GM12892 (cell line): ENCODE data around the gene TEX28. TPM values are rescaled to one million over a fixed set of nuclear protein-coding genes. Genes with fewer than 3 reads are reported as not detected.
"Not testable (repeated sequence)": the region's sequence is repeated elsewhere in the genome, so short reads cannot be mapped to it uniquely, and the experiment has no call there.

Experiments used
- DNase-seq: peaks from one replicate; pipeline ENCODE4 v3.0.0; 2011; ENCODE audit not compliant: insufficient read length
- FAIRE-seq: peaks from 2 replicates; lab custom pipeline; 2011; peaks lifted over from hg19 to GRCh38; lab: Jason Lieb, UNC
- POLR2A ChIP-seq: IDR thresholded peaks from 2 replicates; pipeline ENCODE4 v1.6.1; 2011; ENCODE audit warnings: low read depth, low read length, control low read depth
- POLR2AphosphoS5 ChIP-seq: IDR thresholded peaks from 2 replicates; pipeline ENCODE4 v1.6.1; 2011; ENCODE audit warnings: low read depth, low read length, control low read depth
- TAF1 ChIP-seq: IDR thresholded peaks from 2 replicates; pipeline ENCODE4 v1.6.1; 2011; ENCODE audit warnings: low read depth, mild to moderate bottlenecking, control low read depth, low read length, borderline replicate concordance
- polyA plus RNA-seq: library from polyadenylated mRNA; unstranded; fragments of >200 nt; gene quantifications from one replicate; pipeline ENCODE4 v1.2.1, GENCODE V29; 2012; ENCODE audit warnings: missing spikeins, inconsistent platforms; ENCODE audit not compliant: missing spikeins

TEX28 gene, protein sequence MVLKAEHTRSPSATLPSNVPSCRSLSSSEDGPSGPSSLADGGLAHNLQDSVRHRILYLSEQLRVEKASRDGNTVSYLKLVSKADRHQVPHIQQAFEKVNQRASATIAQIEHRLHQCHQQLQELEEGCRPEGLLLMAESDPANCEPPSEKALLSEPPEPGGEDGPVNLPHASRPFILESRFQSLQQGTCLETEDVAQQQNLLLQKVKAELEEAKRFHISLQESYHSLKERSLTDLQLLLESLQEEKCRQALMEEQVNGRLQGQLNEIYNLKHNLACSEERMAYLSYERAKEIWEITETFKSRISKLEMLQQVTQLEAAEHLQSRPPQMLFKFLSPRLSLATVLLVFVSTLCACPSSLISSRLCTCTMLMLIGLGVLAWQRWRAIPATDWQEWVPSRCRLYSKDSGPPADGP
- not detected for polyA plus RNA-seq

DNA sequence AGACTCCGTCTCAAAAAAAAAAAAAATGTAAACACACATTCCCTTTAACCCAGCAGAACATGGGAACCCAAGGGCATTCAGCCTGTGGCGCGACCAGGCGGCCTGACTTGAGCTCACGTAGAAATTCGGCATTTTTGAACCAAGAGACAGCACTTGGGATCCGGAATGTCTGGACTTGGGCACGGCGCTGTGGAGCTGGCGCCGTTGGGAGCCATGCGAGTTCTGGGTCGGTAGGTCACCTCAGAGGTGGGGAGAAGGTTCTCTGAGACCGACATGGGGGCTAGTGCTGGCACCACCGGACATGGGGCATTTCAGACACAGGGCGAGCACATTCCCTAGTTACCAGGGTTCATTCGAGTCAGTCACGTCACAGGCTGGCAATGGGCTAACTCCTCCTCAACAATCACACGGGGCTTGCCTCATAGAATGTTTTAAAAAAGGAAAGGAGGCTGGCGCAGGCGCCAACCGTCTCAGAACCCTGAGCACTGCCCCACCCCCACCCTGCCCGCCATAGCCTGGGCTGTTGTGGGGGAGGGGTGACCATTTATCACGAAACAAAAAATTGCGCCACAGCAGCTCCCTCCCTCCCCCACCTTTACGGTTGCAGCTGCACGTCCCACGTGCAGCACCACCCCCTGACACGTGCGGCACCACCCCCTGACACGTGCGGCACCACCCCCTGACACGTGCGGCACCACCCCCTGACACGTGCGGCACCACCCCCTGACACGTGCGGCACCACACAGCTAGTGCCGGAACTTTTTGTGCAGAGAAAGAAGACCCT, at the start of gene TEX28:
TSS of gene TEX28 (minus strand) at position 334 of the 784 bp plus-strand sequence. CDS start 3,007 bp downstream, outside the sequence.
- DNase-seq = no peak
- no peak for FAIRE-seq
- TF ChIP-seq POLR2AphosphoS5 = no peak
- TF ChIP-seq POLR2A = no peak
- no peak for TF ChIP-seq TAF1

DNA sequence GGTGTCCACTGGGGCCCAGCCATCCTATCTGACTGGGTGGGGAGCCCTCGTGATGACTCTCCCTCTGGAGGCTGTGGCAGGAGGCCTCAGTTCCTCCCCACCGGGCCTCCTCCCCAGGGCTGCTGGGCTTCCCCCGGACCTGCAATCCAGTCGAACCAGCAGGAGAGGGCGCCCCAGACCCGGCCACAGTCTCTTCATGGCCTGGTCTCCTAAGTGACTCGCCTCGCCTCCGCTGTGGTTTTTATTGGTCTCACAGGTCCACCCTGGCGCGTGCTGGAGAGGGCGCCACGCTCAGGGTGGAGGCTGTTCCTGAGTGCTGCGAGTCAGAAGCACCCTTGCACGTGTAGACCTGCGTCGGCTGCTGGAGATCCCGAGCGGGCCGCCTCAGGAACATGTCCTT, 48.7 kb upstream of the TEX28 start:
- FAIRE-seq = peak; percentile 99
- not testable (repeated sequence) for DNase-seq

DNA sequence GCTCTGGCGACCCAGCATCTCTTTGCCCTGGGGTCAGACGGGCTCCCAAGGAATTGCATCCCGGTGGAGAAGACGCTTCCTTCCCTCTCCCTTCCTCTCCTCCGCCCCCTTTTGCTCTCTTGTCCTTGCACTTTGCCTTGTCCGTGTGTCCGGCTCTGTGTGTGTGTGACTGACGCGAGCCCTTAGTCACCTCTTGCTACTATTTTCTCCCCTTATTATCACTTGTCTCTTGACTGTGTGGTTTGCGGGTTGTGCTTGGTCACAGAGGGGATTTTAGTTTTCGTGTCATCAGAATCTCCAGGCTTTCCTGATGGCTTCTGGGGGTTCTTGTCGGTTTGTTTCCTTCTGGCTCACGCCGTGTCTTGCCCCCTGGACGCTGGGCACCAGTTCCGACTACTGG, 48.1 kb upstream of the TEX28 start:
- not testable (repeated sequence) for FAIRE-seq, DNase-seq

DNA sequence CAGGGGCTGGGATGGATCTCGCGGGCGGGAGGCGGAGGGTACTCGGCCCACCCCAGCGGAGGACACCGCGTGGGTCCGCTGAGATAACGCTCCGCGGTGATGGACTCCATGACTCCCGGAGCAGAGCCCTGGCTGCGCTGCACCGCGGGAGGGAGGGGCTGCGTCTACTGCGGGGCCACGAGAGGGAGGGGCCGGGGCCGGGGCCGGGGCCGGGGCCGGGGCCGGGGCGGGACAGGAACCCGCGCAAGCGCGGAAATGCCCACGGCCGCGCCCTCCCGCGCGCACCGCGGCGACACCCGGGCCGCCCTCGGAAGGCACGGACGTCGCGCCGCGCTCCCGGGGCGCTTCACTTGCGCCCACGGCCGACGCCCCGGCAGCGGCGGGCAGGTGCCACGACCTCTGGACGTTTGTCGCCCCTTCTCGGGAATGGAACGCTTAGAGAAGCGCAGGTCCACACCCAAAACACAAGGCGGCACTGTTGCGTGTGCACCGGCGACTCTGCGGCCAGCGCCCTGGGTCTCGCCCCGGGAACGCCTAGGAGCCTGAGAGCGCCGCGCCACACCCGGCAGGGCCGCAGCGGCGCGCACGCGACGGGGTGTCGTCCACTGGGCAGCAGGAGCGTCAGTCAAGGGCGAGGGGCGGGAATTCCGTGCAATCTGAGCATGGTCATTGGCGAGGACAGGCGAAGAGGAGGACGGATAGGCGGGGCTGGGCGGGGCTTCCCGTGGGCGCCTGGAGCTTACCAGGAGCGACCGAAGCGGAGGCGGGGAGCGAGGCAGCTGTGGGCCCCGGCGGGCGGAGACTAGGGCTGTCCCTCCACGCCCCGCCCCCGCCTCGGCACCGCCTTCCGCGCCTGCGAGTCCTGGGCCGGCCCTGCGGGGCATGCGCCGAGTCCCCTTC, 46.7 kb upstream of the TEX28 start:
- not testable (repeated sequence) for DNase-seq
- peak; percentile 96 for FAIRE-seq

DNA sequence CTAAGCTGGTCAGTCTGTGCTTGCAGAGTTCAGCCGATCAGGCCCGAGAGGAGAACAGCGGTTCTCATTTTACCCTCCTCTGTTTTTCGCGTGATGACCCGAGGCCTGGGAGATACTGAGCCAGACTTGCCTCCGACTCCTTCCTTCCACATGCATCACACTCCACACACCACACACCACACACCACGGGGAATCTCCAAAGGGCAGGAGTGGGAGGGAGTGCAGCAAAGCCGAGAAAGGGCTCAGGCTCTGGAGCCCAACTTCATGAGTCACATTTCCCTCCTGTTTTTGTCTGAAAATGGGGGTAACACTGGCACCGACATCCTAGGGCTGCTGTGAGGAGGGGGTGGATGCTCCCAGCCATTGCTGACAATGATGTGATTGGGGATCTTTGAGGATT, 39.6 kb upstream of the TEX28 start:
- FAIRE-seq = no peak
- TF ChIP-seq POLR2AphosphoS5 = no peak
- TF ChIP-seq POLR2A = no peak
- TF ChIP-seq TAF1 = no peak
- no peak for DNase-seq

DNA sequence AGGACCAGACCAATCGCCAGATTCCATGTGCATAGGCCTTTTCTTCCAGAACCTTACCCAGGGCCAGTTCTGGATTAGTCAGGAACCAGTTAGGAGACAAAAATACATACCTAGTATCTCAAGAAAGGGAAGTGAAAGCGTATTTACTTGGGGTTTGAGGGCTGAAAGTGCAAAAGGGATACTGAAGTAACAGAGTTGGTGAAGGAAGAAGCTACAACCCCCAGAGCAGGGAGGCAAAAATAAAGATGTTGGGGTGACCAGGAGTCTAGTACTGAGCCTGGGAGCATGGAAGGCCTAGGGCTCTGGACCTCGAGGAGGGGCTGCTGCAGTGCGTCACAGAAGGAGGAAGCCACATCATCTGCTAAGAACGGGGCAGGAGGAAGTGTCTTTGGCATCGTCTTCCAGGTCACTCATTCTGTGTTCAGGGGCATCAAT, 38.9 kb upstream of the TEX28 start:
- no peak for DNase-seq
- FAIRE-seq = peak; percentile 80
- TF ChIP-seq TAF1 = no peak
- no peak for TF ChIP-seq POLR2A
- no peak for TF ChIP-seq POLR2AphosphoS5

DNA sequence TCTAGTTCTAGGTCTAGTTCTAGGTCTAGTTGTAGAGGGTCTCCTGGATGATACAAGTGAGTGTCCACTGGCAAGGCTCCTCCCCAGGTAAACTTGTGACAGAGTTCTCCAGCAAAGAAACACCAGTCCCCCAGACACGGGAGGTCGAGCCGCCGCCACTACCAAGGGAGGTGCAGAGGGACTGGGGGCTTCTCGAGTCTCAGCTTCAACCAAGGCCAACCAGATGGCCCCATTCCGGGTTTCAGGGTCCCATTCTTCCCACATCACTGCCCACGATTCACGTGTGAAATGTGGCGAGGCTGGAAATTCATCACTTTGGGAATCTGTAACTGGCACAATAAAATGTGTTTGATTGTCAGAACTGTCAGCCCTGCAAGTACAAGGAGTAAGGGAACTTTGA, 38.2 kb upstream of the TEX28 start:
- FAIRE-seq = peak; percentile 70
- TF ChIP-seq POLR2A (no peak), POLR2AphosphoS5 (no peak), TAF1 (no peak)
- no peak for DNase-seq

DNA sequence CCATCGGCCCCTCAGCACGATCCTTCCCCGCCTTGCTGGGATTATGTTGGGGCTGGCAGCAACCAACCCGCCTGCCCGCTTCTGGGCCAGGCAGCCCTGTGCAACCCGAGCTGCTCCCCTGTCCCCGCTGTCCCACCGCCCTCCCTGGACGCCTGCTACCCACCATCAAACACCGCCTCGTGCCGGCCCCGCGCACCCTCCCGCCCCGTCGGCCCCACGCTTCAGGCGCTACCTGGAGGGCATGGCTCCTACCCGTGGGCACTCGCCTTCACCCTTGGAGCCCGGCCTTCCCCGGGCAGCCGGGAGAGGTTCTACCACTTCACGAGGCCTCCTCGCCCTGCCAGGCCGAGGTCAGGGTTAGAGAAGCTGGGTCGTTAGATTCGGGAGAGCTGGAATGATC, 37.6 kb upstream of the TEX28 start:
- no peak for TF ChIP-seq TAF1
- TF ChIP-seq POLR2A = no peak
- TF ChIP-seq POLR2AphosphoS5 = no peak
- FAIRE-seq = no peak
- no peak for DNase-seq

DNA sequence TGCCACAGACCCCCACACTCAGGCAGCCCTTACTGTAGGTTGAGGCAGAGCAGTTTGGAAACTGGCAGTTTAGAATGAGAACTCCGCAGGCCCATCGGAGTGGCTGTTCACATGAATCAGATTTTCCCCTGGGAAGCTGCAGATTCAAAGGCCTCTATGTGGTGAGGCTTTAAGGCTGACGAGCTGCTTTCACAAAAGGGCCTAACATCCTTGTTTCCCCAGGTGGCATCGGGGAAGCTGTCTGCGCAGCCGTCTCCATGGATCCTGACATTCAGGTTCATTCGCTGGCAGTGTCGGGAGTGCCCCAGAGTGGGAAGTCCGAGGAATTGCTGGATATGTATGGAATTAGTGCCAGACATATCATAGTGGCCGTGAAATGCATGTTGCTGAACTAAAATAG, 34.4 kb upstream of the TEX28 start:
- TF ChIP-seq POLR2A = no peak
- TF ChIP-seq TAF1 = no peak
- no peak for TF ChIP-seq POLR2AphosphoS5
- FAIRE-seq (no peak), DNase-seq (no peak)

DNA sequence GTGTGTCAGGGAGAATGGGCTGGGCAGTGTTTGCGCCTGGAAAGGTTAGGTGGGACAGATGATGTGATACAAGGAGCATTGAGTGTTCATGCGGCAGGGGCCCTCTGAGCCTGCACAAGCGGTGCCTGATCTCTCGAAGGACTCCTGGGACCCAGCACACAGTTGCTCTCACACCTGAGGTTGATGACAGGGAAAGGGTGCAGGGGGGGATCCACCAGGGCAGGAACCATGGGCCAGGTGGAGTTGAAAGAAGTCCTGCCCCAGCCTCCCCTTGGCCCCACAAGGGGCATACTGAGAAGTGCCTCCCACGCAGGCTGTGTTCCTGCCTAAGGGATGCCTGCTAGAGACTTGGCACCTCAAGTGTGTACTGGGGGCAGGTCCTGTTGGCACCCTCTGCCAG, 33.7 kb upstream of the TEX28 start:
- no peak for TF ChIP-seq POLR2A
- no peak for TF ChIP-seq TAF1
- no peak for TF ChIP-seq POLR2AphosphoS5
- FAIRE-seq (no peak), DNase-seq (no peak)

DNA sequence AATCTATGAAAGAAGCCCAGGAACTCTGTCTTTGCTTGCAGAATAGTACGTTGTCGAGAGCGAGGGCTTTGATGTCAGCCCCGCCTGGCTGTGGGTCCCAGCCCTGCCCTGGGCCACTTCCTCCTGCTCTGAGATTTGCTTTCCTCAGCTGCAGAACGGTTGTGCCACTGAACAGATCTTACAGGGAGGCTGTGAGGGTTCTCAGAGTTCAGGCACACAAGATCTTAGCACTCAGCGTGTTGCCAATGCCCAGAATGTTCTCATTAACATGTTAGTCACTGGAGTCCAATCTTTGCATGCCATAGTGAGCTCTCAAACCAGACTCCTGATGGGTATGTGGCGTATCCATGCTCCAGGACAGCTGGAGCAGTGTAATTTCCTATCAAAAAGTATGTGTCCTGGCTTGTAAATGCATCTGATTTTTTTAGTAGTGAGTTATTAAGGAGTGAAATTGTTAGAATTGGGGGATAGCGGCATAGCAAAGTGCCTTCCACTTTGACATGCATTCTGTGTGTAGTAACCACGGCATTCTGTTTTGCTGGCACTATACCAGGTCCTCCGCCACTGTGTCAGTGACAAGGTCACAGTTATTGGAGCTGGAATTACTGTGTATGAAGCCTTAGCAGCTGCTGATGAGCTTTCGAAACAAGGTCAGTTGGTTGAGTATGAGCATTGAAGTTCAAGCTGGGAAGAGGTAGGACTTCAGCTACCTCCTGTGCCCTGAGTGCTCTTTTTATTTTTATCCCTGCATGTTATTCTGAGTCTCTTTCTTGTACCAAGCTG, 32.3 kb upstream of the TEX28 start:
- TF ChIP-seq POLR2AphosphoS5 = no peak
- TF ChIP-seq POLR2A = no peak
- no peak for TF ChIP-seq TAF1
- no peak for FAIRE-seq
- no peak for DNase-seq
